OCI-LY1 (cell line): ENCODE results near the gene SNCG.

Experiments
- H2AFZ ChIP-seq: fragments of 200-600 bp; sonication (generic), shearing (Covaris generic); 2 replicates; pipeline ENCODE4 v1.6.0; 2014; ENCODE audit warnings: antibody characterized with exemption, mild to moderate bottlenecking, low read length
- H3F3A ChIP-seq: fragments of 200-600 bp; sonication (generic), shearing (Covaris generic); 2 replicates; pipeline ENCODE4 v1.6.0; 2014; ENCODE audit warnings: mild to moderate bottlenecking, antibody characterized with exemption, low read length, moderate library complexity; ENCODE audit not compliant: insufficient read depth
- H3K27ac ChIP-seq: fragments of 200-600 bp; sonication (generic); 2 replicates; pipeline ENCODE4 v1.5.1; 2014; ENCODE audit warnings: low read length, mixed run types, mild to moderate bottlenecking, low read depth; ENCODE audit not compliant: poor library complexity, severe bottlenecking
- H3K27me3 ChIP-seq: fragments of 200-600 bp; sonication (generic); 2 replicates; pipeline ENCODE4 v1.6.0; 2014; ENCODE audit warnings: antibody characterized with exemption, mild to moderate bottlenecking, low read length, moderate library complexity; ENCODE audit not compliant: insufficient read depth
- H3K36me3 ChIP-seq: fragments of 200-600 bp; sonication (generic); 2 replicates; pipeline ENCODE4 v1.6.1; 2014; ENCODE audit warnings: mild to moderate bottlenecking, antibody characterized with exemption, low read length, moderate library complexity, mixed read lengths; ENCODE audit not compliant: insufficient read depth
- H3K4me1 ChIP-seq: fragments of 200-600 bp; sonication (generic); 2 replicates; pipeline ENCODE4 v1.5.1; 2014; ENCODE audit warnings: mild to moderate bottlenecking, low read length, moderate library complexity; ENCODE audit not compliant: insufficient read depth, severe bottlenecking
- H3K4me2 ChIP-seq: fragments of 200-600 bp; sonication (generic), shearing (Covaris generic); 2 replicates; pipeline ENCODE4 v1.6.1; 2014; ENCODE audit warnings: low read length
- H3K4me3 ChIP-seq: fragments of 200-600 bp; sonication (generic); 2 replicates; pipeline ENCODE4 v1.5.1; 2014; ENCODE audit warnings: low read length, low read depth, mild to moderate bottlenecking, mixed read lengths; ENCODE audit not compliant: poor library complexity, severe bottlenecking
- H3K79me2 ChIP-seq: fragments of 200-600 bp; shearing (Covaris generic); 2 replicates; pipeline ENCODE4 v1.6.1; 2016; ENCODE audit warnings: mixed run types, low read length, mixed read lengths; ENCODE audit not compliant: insufficient read depth
- H3K9ac ChIP-seq: fragments of 200-600 bp; sonication (generic), shearing (Covaris generic); 2 replicates; pipeline ENCODE4 v1.6.1; 2014; ENCODE audit warnings: mild to moderate bottlenecking, low read length, mixed read lengths
- H3K9me2 ChIP-seq: fragments of 200-600 bp; sonication (generic), shearing (Covaris generic); 2 replicates; pipeline ENCODE4 v1.6.1; 2014; ENCODE audit warnings: low read depth, mild to moderate bottlenecking, low read length, mixed read lengths
- H3K9me3 ChIP-seq: fragments of 200-600 bp; shearing (Covaris generic); 2 replicates; pipeline ENCODE4 v1.6.1; 2014; ENCODE audit warnings: low read length, mixed read lengths
- H4K20me1 ChIP-seq: fragments of 200-600 bp; sonication (generic), shearing (Covaris generic); 2 replicates; pipeline ENCODE4 v1.6.0; 2016; ENCODE audit warnings: mild to moderate bottlenecking, low read length; ENCODE audit not compliant: insufficient read depth
- EZH2 ChIP-seq: fragments of 200-600 bp; sonication (generic), shearing (Covaris generic); IDR thresholded peaks from 2 replicates; pipeline ENCODE4 v1.8.0; 2017; ENCODE audit warnings: borderline replicate concordance, mixed run types, mild to moderate bottlenecking, antibody characterized with exemption, low read length, moderate library complexity, mixed read lengths
- TF ChIP-seq, protein P1 (sequence below): fragments of 200-600 bp; sonication (generic), shearing (Covaris generic); IDR thresholded peaks from 2 replicates; pipeline ENCODE4 v1.5.1; 2017; ENCODE audit warnings: mild to moderate bottlenecking, antibody characterized with exemption, low read length, moderate library complexity, mixed read lengths

SNCG gene

DNA sequence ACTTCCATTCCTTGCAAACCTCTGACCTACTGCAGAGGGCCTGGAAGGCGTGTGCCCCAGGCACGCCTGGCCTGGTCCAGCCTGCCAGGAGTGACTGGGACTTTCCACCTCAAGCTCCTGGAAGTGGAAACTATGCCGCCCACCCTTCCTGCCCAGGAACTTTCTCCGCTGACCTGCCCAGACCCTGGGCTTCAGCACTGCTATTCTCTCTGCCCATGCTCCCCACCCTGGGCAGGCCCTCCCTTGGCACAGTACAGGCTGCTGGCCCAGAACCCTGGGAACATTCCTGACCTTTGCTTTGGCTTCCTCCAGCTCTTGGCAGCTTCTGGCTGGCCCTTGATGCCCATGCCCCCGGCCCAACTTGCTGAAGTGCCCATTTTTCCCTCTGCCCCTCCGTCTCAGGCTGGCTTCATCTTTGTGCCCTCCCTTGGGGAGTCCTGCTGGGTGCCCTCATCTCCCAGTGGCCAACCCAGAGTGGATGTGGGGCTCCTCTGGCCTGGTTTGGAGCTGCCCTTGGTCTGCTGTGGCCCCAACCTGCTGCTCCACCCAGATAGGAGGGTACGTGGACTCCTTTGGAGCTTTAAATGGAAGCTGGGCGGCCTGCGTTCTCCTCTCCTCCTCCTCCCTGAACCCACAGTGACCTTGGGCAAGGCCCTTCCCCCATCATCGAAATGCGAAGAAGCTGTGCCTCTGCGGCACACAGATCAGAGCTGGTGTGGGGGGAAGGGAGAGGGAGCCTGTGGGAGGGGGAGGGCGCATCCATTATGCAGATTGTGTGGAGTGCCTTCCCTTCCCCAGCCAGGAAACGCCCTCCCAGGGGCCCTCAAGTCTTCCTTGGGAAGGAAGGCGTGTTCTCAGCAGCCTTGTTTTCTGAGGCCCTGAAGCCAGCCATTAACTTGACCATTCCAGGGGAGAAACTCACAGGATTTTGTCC, 4.4 kb upstream of the SNCG start:
- H3K9ac ChIP-seq = no peak overlapping the region
- no peak overlapping the region for H2AFZ ChIP-seq
- H3K4me3 ChIP-seq = no peak overlapping the region
- no peaks in the 10 kb centered on the region for H3F3A ChIP-seq
- H4K20me1 ChIP-seq = no peaks in the 10 kb centered on the region
- H3K4me1 ChIP-seq = no peaks in the 10 kb centered on the region
- TF ChIP-seq, protein P1, sequence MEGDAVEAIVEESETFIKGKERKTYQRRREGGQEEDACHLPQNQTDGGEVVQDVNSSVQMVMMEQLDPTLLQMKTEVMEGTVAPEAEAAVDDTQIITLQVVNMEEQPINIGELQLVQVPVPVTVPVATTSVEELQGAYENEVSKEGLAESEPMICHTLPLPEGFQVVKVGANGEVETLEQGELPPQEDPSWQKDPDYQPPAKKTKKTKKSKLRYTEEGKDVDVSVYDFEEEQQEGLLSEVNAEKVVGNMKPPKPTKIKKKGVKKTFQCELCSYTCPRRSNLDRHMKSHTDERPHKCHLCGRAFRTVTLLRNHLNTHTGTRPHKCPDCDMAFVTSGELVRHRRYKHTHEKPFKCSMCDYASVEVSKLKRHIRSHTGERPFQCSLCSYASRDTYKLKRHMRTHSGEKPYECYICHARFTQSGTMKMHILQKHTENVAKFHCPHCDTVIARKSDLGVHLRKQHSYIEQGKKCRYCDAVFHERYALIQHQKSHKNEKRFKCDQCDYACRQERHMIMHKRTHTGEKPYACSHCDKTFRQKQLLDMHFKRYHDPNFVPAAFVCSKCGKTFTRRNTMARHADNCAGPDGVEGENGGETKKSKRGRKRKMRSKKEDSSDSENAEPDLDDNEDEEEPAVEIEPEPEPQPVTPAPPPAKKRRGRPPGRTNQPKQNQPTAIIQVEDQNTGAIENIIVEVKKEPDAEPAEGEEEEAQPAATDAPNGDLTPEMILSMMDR = no peak
- no peak for TF ChIP-seq EZH2
- no peaks in the 10 kb centered on the region; the same call in 1 of the 2 replicates for H3K36me3 ChIP-seq
- H3K9me3 ChIP-seq = no peaks in the 10 kb centered on the region
- no peak overlapping the region for H3K27ac ChIP-seq
- H3K4me2 ChIP-seq = no peak overlapping the region
- H3K27me3 ChIP-seq = no peaks in the 10 kb centered on the region; the same call in 1 of the 2 replicates
- no peaks in the 10 kb centered on the region for H3K9me2 ChIP-seq
- H3K79me2 ChIP-seq = no peaks in the 10 kb centered on the region

GRCh38 chr10:86954681-86955500, 3.5 kb upstream of the SNCG start:
- H3K4me3 ChIP-seq = no peak overlapping the region
- no peaks in the 10 kb centered on the region for H3K9me2 ChIP-seq
- H3K9me3 ChIP-seq = no peaks in the 10 kb centered on the region
- H3K79me2 ChIP-seq = no peaks in the 10 kb centered on the region
- H3K27ac ChIP-seq = no peak overlapping the region
- no peak overlapping the region for H3K4me2 ChIP-seq
- TF ChIP-seq, protein P1 = no peak
- no peak for TF ChIP-seq EZH2
- H3K36me3 ChIP-seq = no peaks in the 10 kb centered on the region; the same call in 1 of the 2 replicates
- no peak overlapping the region for H3K9ac ChIP-seq
- no peaks in the 10 kb centered on the region; the same call in 1 of the 2 replicates for H3K27me3 ChIP-seq
- H3F3A ChIP-seq = no peaks in the 10 kb centered on the region
- H4K20me1 ChIP-seq = no peaks in the 10 kb centered on the region
- no peaks in the 10 kb centered on the region for H3K4me1 ChIP-seq
- no peak overlapping the region for H2AFZ ChIP-seq

DNA sequence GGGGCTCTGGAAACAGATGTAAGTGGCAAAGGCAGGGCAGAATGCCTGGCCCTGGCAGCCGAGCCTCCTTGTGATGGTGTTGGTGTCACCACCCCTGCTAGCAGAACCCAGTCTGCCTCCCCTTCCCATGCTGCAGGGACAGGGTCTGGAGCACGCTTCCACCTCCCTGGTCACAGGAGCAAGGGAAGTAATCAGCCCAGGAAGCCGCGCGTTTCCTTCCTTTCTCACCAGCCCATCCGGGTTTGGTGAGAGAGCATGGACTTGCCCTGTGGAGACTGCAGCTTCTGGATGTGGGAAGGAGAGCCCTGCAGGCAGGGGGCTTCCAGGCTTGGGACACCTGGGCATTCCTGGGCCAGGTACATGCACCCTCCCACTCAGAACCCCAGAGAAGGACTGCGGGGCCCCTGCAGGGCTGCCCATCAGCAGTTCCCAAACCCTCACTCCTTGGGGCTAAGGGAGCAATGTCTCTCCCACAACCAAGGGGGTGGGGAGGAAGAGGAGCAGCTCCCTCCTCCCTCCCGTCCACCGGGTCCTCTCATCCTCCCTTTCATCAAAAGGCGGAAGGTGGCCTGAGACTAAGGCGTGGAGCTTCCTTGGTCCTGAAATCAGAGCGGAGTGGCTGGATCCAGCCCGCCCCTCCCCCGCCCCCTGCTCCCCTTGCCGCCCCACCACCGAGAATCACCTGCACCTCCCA, 2.8 kb upstream of the SNCG start:
- Histone ChIP-seq H3K27me3 (no peaks in the 10 kb centered on the region; the same call in 1 of the 2 replicates), H3K4me2 (no peak overlapping the region), H3K9ac (no peak overlapping the region), H3K36me3 (no peaks in the 10 kb centered on the region; the same call in 1 of the 2 replicates), H3K4me1 (peaks cover 4% of the 10 kb centered on the region), H3K79me2 (no peaks in the 10 kb centered on the region), H3F3A (no peaks in the 10 kb centered on the region), H4K20me1 (no peaks in the 10 kb centered on the region), H3K9me2 (no peaks in the 10 kb centered on the region), H2AFZ (no peak overlapping the region), H3K9me3 (no peaks in the 10 kb centered on the region), H3K4me3 (no peak overlapping the region), H3K27ac (no peak overlapping the region)
- TF ChIP-seq EZH2 = no peak
- TF ChIP-seq, protein P1 = no peak
